SK-N-SH treated with all-trans-retinoic acid at 6 μM for 48 hours (cell line): ENCODE data around the gene APLF.

Experiments used
- ATAC-seq: fragments of 200-7000 bp; cut with Tn5 transposase; 3 replicates; pipeline ENCODE4 v1.9.1; 2020; ENCODE audit warnings: mild to moderate bottlenecking, moderate library complexity
- ARNTL ChIP-seq: fragments of 450-650 bp; formaldehyde crosslinking; IDR thresholded peaks from 2 replicates; pipeline ENCODE4 v1.5.0; 2020; ENCODE audit warnings: low read depth, mild to moderate bottlenecking, moderate library complexity, borderline replicate concordance
- BACH2 ChIP-seq: fragments of 250-450 bp; sonication (Bioruptor Pico); IDR thresholded peaks from 2 replicates; pipeline ENCODE4 v1.9.0; 2021; ENCODE audit warnings: mild to moderate bottlenecking, borderline replicate concordance
- CSDC2 ChIP-seq: fragments of 250-450 bp; sonication (Bioruptor Pico); IDR thresholded peaks from 2 replicates; pipeline ENCODE4 v1.5.0; 2020; ENCODE audit warnings: mild to moderate bottlenecking, moderate library complexity
- ESRRG ChIP-seq: fragments of 250-450 bp; sonication (Bioruptor Pico); IDR thresholded peaks from 2 replicates; pipeline ENCODE4 v1.6.1; 2021; ENCODE audit warnings: mild to moderate bottlenecking
- ISL1 ChIP-seq: fragments of 250-450 bp; sonication (Bioruptor Pico); IDR thresholded peaks from 2 replicates; pipeline ENCODE4 v2.1.2; 2022; ENCODE audit warnings: mild to moderate bottlenecking, moderate library complexity
- OSR1 ChIP-seq: fragments of 250-450 bp; sonication (Bioruptor Pico); IDR thresholded peaks from 2 replicates; pipeline ENCODE4 v1.8.0; 2022; ENCODE audit warnings: moderate library complexity, mild to moderate bottlenecking, inconsistent platforms
- RARB ChIP-seq: fragments of 250-450 bp; sonication (Bioruptor Pico); IDR thresholded peaks from 2 replicates; pipeline ENCODE4 v1.8.0; 2021; ENCODE audit warnings: mild to moderate bottlenecking, moderate library complexity
- SNAI2 ChIP-seq: fragments of 250-450 bp; sonication (Bioruptor Pico); IDR thresholded peaks from 2 replicates; pipeline ENCODE4 v1.5.0; 2020; ENCODE audit warnings: mild to moderate bottlenecking, moderate library complexity
- TCF4 ChIP-seq: fragments of 250-450 bp; sonication (Bioruptor Pico); IDR thresholded peaks from 2 replicates; pipeline ENCODE4 v1.8.0; 2021; ENCODE audit warnings: mild to moderate bottlenecking, moderate library complexity, borderline replicate concordance
- TOX ChIP-seq: fragments of 250-450 bp; sonication (Bioruptor Pico); IDR thresholded peaks from 2 replicates; pipeline ENCODE4 v1.8.0; 2021; ENCODE audit warnings: mild to moderate bottlenecking, moderate library complexity, borderline replicate concordance
- ZFP3 ChIP-seq: fragments of 250-450 bp; sonication (Bioruptor Pico); IDR thresholded peaks from 2 replicates; pipeline ENCODE4 v1.5.0; 2020; ENCODE audit warnings: mild to moderate bottlenecking, moderate library complexity
- ZFP30 ChIP-seq: fragments of 450-650 bp; formaldehyde crosslinking; IDR thresholded peaks from 2 replicates; pipeline ENCODE4 v1.5.0; 2022; ENCODE audit warnings: mild to moderate bottlenecking, moderate library complexity
- ZNF565 ChIP-seq: fragments of 450-650 bp; formaldehyde crosslinking; conservative IDR thresholded peaks from 2 replicates; pipeline ENCODE4 v1.5.0; 2020; ENCODE audit warnings: low read depth, mild to moderate bottlenecking, moderate library complexity
- ZNF70 ChIP-seq: fragments of 450-650 bp; formaldehyde crosslinking; IDR thresholded peaks from 2 replicates; pipeline ENCODE4 v1.5.0; 2020; ENCODE audit warnings: mild to moderate bottlenecking, moderate library complexity
- ZNF8 ChIP-seq: fragments of 450-650 bp; formaldehyde crosslinking; IDR thresholded peaks from 2 replicates; pipeline ENCODE4 v1.5.0; 2020; ENCODE audit warnings: mild to moderate bottlenecking, moderate library complexity
- TF ChIP-seq, protein P1 (sequence below): fragments of 250-450 bp; sonication (Bioruptor Pico); IDR thresholded peaks from 2 replicates; pipeline ENCODE4 v1.8.0; 2021; ENCODE audit warnings: low read depth, mild to moderate bottlenecking, moderate library complexity, borderline replicate concordance
- TF ChIP-seq, protein P2 (sequence below): fragments of 250-450 bp; sonication (Bioruptor Pico); IDR thresholded peaks from 2 replicates; pipeline ENCODE4 v1.5.1; 2020; ENCODE audit warnings: low read depth, mild to moderate bottlenecking, moderate library complexity
- TF ChIP-seq, protein P3 (sequence below): fragments of 250-450 bp; sonication (Bioruptor Pico); IDR thresholded peaks from 2 replicates; pipeline ENCODE4 v1.5.1; 2021; ENCODE audit warnings: mild to moderate bottlenecking, moderate library complexity
- TF ChIP-seq, protein P4 (sequence below): fragments of 250-450 bp; sonication (Bioruptor Pico); IDR thresholded peaks from 2 replicates; pipeline ENCODE4 v1.5.0; 2020; ENCODE audit warnings: mild to moderate bottlenecking, moderate library complexity

APLF gene

DNA sequence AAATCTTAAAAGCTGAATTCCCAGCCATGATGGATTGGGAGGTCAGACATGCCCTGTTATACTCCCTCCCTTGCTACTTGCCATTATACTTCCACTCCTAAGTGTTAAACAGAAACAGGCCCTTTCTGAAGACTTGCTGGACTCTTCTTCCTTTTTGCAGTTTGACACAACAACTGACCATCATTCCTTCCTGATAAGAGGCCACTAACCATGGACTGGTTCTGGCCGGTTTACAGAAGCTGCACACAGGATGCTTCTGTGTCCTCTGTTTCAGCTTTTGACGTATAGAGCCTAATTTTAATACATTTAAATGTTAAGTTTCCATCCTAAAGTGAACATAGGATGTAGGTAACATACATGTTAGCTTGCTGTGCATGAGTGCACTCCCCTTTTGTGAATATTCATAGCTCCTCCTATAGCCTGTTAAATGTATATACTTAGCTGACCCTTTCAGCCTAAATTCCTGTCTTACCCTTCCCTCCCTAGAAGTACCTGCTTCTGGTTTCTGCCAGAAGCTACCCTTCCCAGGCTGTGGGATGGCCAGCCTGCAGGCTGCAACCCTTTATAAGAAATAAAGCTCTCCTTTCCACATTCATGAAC, 13.5 kb upstream of the APLF start:
- TF ChIP-seq RARB, result no peak
- no peak for TF ChIP-seq ISL1 (CRISPR knock-in tag)
- no peak for TF ChIP-seq OSR1
- no peak for TF ChIP-seq ZNF8 (CRISPR knock-in tag)
- TF ChIP-seq ESRRG (CRISPR knock-in tag), result no peak
- TF ChIP-seq ZFP3 (CRISPR knock-in tag), result no peak
- TF ChIP-seq CSDC2 (CRISPR knock-in tag), result no peak
- TF ChIP-seq, protein P1, sequence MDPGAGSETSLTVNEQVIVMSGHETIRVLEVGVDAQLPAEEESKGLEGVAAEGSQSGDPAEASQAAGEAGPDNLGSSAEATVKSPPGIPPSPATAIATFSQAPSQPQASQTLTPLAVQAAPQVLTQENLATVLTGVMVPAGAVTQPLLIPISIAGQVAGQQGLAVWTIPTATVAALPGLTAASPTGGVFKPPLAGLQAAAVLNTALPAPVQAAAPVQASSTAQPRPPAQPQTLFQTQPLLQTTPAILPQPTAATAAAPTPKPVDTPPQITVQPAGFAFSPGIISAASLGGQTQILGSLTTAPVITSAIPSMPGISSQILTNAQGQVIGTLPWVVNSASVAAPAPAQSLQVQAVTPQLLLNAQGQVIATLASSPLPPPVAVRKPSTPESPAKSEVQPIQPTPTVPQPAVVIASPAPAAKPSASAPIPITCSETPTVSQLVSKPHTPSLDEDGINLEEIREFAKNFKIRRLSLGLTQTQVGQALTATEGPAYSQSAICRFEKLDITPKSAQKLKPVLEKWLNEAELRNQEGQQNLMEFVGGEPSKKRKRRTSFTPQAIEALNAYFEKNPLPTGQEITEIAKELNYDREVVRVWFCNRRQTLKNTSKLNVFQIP, result no peak
- TF ChIP-seq ZNF565 (CRISPR knock-in tag), result no peak
- no peak for TF ChIP-seq SNAI2
- TF ChIP-seq, protein P2, sequence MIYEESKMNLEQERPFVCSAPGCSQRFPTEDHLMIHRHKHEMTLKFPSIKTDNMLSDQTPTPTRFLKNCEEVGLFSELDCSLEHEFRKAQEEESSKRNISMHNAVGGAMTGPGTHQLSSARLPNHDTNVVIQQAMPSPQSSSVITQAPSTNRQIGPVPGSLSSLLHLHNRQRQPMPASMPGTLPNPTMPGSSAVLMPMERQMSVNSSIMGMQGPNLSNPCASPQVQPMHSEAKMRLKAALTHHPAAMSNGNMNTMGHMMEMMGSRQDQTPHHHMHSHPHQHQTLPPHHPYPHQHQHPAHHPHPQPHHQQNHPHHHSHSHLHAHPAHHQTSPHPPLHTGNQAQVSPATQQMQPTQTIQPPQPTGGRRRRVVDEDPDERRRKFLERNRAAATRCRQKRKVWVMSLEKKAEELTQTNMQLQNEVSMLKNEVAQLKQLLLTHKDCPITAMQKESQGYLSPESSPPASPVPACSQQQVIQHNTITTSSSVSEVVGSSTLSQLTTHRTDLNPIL (CRISPR knock-in tag), result no peak
- TF ChIP-seq ZFP30 (CRISPR knock-in tag), result no peak
- TF ChIP-seq TOX (CRISPR knock-in tag), result no peak
- no peak for TF ChIP-seq TCF4 (CRISPR knock-in tag)
- TF ChIP-seq, protein P3, sequence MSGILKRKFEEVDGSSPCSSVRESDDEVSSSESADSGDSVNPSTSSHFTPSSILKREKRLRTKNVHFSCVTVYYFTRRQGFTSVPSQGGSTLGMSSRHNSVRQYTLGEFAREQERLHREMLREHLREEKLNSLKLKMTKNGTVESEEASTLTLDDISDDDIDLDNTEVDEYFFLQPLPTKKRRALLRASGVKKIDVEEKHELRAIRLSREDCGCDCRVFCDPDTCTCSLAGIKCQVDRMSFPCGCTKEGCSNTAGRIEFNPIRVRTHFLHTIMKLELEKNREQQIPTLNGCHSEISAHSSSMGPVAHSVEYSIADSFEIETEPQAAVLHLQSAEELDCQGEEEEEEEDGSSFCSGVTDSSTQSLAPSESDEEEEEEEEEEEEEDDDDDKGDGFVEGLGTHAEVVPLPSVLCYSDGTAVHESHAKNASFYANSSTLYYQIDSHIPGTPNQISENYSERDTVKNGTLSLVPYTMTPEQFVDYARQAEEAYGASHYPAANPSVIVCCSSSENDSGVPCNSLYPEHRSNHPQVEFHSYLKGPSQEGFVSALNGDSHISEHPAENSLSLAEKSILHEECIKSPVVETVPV (CRISPR knock-in tag), result no peak
- TF ChIP-seq, protein P4, sequence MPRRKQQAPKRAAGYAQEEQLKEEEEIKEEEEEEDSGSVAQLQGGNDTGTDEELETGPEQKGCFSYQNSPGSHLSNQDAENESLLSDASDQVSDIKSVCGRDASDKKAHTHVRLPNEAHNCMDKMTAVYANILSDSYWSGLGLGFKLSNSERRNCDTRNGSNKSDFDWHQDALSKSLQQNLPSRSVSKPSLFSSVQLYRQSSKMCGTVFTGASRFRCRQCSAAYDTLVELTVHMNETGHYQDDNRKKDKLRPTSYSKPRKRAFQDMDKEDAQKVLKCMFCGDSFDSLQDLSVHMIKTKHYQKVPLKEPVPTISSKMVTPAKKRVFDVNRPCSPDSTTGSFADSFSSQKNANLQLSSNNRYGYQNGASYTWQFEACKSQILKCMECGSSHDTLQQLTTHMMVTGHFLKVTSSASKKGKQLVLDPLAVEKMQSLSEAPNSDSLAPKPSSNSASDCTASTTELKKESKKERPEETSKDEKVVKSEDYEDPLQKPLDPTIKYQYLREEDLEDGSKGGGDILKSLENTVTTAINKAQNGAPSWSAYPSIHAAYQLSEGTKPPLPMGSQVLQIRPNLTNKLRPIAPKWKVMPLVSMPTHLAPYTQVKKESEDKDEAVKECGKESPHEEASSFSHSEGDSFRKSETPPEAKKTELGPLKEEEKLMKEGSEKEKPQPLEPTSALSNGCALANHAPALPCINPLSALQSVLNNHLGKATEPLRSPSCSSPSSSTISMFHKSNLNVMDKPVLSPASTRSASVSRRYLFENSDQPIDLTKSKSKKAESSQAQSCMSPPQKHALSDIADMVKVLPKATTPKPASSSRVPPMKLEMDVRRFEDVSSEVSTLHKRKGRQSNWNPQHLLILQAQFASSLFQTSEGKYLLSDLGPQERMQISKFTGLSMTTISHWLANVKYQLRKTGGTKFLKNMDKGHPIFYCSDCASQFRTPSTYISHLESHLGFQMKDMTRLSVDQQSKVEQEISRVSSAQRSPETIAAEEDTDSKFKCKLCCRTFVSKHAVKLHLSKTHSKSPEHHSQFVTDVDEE (CRISPR knock-in tag), result no peak
- no peak for TF ChIP-seq ZNF70 (CRISPR knock-in tag)

DNA sequence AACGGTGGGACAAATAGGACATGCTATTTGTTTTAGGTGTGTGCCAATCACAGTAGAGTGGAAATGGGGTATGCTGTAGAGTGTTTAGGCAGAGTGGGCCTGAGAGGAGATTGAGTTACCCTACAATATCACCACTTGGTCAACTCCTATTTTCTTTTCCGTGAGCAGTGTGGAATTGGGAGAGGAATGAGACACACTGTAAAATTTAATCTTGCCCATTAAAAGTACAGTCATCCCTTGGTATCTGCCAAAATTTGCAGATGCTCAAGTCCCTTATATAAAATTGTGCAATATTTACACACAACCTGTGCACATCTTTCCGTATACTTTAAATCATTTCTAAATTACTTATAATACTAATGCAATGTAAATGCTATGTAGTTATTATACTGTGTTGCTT, 12.7 kb upstream of the APLF start:
- no peak for TF ChIP-seq OSR1
- no peak for ATAC-seq

More for the DNA sequence above, 13.5 kb upstream of the APLF start:
- ATAC-seq, result no peak

DNA sequence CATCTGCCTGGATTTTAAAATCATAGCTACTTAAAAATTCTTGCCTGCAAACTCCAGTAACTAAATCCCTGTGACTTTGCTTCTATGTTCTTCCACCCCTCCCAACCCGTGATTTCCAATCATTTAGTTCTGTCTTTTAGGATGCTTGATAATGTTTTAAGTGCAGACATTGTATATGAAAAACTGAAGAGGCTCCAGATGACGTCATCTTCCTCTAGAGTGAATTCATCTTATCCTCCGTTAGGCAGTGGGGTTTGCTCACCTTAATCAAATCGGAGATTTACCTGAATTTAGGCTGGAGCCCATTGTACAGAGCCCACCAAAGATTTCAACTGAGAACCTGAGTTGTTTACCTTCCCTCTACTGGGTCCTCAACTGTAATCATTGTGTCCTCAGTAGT, 11.2 kb upstream of the APLF start:
- no peak for ATAC-seq
- no peak for TF ChIP-seq ARNTL (CRISPR knock-in tag)
- TF ChIP-seq OSR1, result no peak
- TF ChIP-seq, all 23 proteins: peak for 0

DNA sequence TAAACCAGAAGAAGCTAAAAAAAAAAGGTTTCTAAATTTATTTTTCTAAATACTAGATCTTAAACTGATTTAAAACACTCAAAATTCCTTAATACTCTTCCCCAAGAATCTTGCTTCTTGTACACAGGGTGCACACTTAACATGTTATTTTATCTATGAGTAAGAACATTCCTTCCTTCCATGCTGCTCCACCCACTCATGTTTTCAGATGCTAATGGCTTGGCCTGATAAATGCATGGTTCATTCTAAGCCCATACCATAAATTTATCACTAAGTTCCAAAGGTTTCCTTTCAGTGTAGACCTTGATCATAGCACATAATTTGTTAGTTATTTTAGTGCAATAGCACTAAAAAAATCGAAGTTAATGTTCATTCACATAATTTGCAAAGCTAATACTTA, 8.4 kb upstream of the APLF start:
- ATAC-seq, result no peak; the same call in 2 of the 3 replicates
- peak; percentile 68 for TF ChIP-seq ISL1 (CRISPR knock-in tag)
- no peak for TF ChIP-seq BACH2 (CRISPR knock-in tag)

DNA sequence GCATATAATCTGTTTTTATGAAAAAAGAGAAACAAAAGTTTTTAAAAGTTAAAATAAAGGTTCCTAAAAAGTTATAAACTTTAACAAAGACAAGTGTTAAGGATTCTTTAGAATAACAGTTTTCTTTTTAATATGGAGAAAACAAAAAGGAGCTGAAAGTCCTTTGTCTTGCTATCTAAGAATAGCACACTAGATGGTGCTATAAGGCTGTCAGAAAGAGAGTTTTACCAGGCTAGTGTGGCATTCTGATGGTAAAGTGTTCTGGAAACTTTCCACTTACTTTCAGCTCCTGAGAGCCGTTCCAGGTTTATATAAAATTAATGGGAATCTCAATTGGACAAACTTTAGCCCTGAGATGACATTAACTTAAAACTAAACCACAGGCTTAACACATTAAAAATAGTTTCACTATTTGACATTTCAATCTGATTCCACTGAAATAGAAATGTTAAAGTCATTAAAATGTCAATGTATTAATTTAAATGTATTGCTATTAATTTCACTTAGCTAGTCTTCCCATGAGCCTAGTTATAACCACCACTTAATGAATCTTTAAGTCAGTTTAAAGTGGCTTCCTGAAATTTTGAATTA, 4.0 kb upstream of the APLF start:
- no peak for ATAC-seq
- TF ChIP-seq ISL1 (CRISPR knock-in tag) (0 out of 2 replicates have a peak, but pooled peaks have one; percentile 12), OSR1 (no peak)
